Pancreas (tissue), 10 donors: ENCODE data around the gene NTN1. TPM values are rescaled to one million over a fixed set of nuclear protein-coding genes. Genes with fewer than 3 reads are reported as not detected.

ENCODE experiments used
- ATAC-seq, 4 donors: fragments of 200-7000 bp; cut with Tn5 transposase; one replicate each; pipeline versions ENCODE4 v1.8.0 to v1.9.1; 2020; ENCODE audit warnings: mild to moderate bottlenecking in 4 of 4, moderate library complexity in 4 of 4
- DNase-seq, 6 donors: peaks; one replicate each; pipeline ENCODE4 v3.0.0-alpha.2; 2020
- FAIRE-seq: peaks from 2 replicates; lab custom pipeline; 2012; peaks lifted over from hg19 to GRCh38; lab: Jason Lieb, UNC
- H3K27ac ChIP-seq, 4 donors: fragments of 200-600 bp; sonication (generic); 1 replicate in 3 of 4; 2 replicates in 1 of 4; pipeline versions ENCODE4 v1.5.0 to v1.8.0; 2020
- H3K27me3 ChIP-seq, 4 donors: fragments of 200-600 bp; one replicate each; pipeline ENCODE4 v1.8.0; 2021
- H3K36me3 ChIP-seq, 3 donors: fragments of 200-600 bp; sonication (generic) in 1 of 3; one replicate each; pipeline versions ENCODE4 v1.5.0 to v1.8.0; 2020 to 2021
- H3K4me1 ChIP-seq, 3 donors: fragments of 200-600 bp; one replicate each; pipeline ENCODE4 v1.8.0; 2021
- H3K4me3 ChIP-seq, 4 donors: fragments of 200-600 bp; sonication (generic) in 2 of 4; one replicate each; pipeline versions ENCODE4 v1.5.0 to v1.8.0; 2020 to 2021
- H3K9me3 ChIP-seq, 4 donors: fragments of 200-600 bp; one replicate each; pipeline ENCODE4 v1.8.0; 2021
- WGBS, 2 donors: extraction: QIAGEN DNeasy Blood & Tissue Kit; methylation state at CpG; one replicate each; pipeline ENCODE4 v1.1.7; 2013; 5-methylcytosine and 5-hydroxymethylcytosine counted together
- intact Hi-C, 3 donors: fragments of 100-400 bp; cut with DNase I; formaldehyde crosslinking; loops; one replicate each; pipeline versions ENCODE4 v1.11.1 to v1.14.2; 2022
- polyA plus RNA-seq, 2 donors: library from polyadenylated mRNA; stranded (reverse); fragments of 200-250 nt; gene quantifications; one replicate each; pipeline ENCODE4 v1.2.3, GENCODE V29; 2013
- total RNA-seq, 6 donors: library from RNA; stranded (reverse); fragmentation: NEBNext Ultra II Directional in 4 of 6; extraction: Animal tissue kit (Norgen Biotek cat#: 25700) in 4 of 6; gene quantifications; one replicate each; pipeline versions ENCODE4 v1.2.1 to v1.2.4, GENCODE V29; 2021 to 2023
- TF ChIP-seq, protein P1 (sequence below), 4 donors: fragments of 200-600 bp; sonication (generic) in 3 of 4; IDR thresholded peaks; one replicate each; pipeline versions ENCODE4 v1.5.0 to v1.8.0; 2021; ENCODE audit warnings: antibody characterized with exemption in 4 of 4
- donor health status: healthy with polysubstance abuse.
- donor health status: DM: no; HTN: no; CAD: no; lungs with moderate emphysema.
- donor health status: DM: no; HTN: no; CAD: no.
- donor health status: control.
- donor health status: control.
- donor health status: Bipolar disorder and iron deficiency.
- donor health status: DM: yes; HTN: yes; CAD: no.
- donor health status: DM: no; HTN: no; CAD: no.
- donor health status: DM: no; HTN: no; CAD: no.
- donor health status: DM: yes; HTN: yes; CAD: no.

The NTN1 gene
- total and polyA plus RNA-seq, 8 donors, result 1.8 to 4.3 (median 2.5) TPM

DNA sequence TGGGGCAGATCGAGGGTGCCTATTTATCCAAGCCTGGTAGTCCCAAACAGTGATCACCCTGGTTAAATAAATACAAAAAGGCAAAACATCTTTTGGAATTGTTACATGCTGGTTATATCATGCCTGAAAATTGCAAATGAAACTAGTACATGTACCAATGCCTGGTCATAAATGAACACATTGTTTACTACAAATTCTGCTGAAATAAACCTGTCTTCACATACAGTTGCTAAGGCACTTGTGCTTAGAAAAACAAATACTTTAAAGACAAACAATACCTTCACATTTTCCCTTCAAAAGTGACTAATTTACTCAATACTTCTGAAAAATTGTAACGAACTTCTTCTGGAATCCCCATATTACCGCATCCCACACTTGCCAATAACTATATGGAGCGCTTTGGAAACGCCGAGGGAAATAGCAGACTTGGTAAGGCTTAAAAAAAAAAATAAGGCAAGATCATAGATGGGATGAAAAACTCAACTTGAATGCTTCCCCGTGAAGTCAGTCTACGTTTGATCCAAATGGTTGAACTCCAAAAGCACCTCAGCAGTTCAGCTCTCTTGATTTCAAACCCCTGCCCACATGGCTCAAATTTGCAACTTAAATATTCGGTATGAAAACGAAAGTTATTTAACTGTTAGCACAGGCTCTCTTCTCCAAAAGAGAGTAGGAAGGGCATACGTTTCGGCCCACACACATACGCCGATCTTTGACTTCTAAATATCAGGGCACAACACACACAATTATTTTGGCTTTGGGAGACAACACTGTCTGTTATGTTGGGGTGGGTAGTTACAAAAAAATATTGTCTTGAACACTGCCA lies 264.5 kb downstream of the NTN1 start:
- intact Hi-C loops, result no loop called here
- ATAC-seq, result no peak
- H3K4me3 ChIP-seq, result no peak overlapping the region
- no peak for DNase-seq
- H3K27ac ChIP-seq, result no peak overlapping the region
- 90 to 91% methylated on average over 14 of the region's 14 CpGs for WGBS, 2 donors
- no peaks in the 10 kb centered on the region for H3K9me3 ChIP-seq
- H3K4me1 ChIP-seq, result no peaks in the 10 kb centered on the region
- no peak for FAIRE-seq
- H3K27me3 ChIP-seq, result no peaks in the 10 kb centered on the region
- H3K36me3 ChIP-seq, result no peaks in the 10 kb centered on the region
- TF ChIP-seq, protein P1, sequence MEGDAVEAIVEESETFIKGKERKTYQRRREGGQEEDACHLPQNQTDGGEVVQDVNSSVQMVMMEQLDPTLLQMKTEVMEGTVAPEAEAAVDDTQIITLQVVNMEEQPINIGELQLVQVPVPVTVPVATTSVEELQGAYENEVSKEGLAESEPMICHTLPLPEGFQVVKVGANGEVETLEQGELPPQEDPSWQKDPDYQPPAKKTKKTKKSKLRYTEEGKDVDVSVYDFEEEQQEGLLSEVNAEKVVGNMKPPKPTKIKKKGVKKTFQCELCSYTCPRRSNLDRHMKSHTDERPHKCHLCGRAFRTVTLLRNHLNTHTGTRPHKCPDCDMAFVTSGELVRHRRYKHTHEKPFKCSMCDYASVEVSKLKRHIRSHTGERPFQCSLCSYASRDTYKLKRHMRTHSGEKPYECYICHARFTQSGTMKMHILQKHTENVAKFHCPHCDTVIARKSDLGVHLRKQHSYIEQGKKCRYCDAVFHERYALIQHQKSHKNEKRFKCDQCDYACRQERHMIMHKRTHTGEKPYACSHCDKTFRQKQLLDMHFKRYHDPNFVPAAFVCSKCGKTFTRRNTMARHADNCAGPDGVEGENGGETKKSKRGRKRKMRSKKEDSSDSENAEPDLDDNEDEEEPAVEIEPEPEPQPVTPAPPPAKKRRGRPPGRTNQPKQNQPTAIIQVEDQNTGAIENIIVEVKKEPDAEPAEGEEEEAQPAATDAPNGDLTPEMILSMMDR (IDR thresholded peaks at IDR 0.05), result no peak

DNA sequence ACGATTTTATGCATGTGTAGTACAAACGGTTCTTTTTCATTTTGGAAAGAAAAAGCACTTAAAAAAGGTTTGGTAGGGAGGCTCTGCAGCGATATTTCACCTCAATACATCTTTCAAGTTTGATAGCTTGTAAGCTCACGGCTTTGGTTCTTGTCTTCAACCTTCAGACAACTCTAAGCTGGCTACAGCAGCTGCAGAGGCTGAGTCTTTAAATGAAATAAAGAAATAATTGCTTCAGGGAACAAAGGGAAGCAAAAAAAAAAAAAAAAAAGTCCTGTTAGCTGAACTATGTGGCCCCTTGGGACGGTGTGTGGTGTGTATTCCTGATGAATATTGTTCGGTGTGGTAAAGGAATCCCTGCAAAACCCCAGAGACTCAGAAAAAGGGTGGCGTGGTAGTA lies 265.1 kb downstream of the NTN1 start:
- Histone ChIP-seq H3K27ac (no peak overlapping the region), H3K4me3 (no peak overlapping the region), H3K36me3 (no peaks in the 10 kb centered on the region), H3K4me1 (no peaks in the 10 kb centered on the region), H3K27me3 (no peaks in the 10 kb centered on the region), H3K9me3 (no peaks in the 10 kb centered on the region)
- FAIRE-seq, result no peak
- ATAC-seq, result no peak
- no peak for DNase-seq
- intact Hi-C loops, result no loop called here
- TF ChIP-seq, protein P1 (IDR thresholded peaks at IDR 0.05), result no peak
- 89 to 91% methylated on average over 7 of the region's 7 CpGs for WGBS, 2 donors

DNA sequence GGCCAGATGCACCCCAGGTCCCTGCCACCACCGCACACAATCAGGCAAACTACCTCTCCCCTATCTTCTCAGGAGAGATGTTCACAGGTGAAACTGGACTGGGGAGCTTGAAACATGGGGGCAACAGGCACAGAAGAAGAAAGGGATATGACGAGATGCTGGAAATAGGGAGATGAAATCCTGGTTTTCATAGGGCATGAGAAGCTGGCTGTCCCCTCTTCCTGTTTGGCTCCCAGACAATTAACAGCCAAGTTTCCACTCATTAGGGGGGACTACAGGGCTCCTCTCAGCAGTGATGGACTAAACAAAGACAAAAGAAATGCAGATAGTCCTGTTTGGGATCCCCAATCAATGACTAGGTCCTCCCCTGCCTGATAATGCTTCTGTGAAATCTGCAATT lies 266.0 kb downstream of the NTN1 start:
- DNase-seq, result no peak
- Histone ChIP-seq H3K4me3 (no peak overlapping the region), H3K4me1 (no peaks in the 10 kb centered on the region), H3K27ac (no peak overlapping the region), H3K27me3 (no peaks in the 10 kb centered on the region), H3K9me3 (no peaks in the 10 kb centered on the region), H3K36me3 (no peaks in the 10 kb centered on the region)
- TF ChIP-seq, protein P1 (IDR thresholded peaks at IDR 0.05), result no peak
- intact Hi-C loops, result no loop called here
- ATAC-seq, result no peak
- 88 to 95% methylated on average over 2 of the region's 2 CpGs for WGBS, 2 donors
- no peak for FAIRE-seq

DNA sequence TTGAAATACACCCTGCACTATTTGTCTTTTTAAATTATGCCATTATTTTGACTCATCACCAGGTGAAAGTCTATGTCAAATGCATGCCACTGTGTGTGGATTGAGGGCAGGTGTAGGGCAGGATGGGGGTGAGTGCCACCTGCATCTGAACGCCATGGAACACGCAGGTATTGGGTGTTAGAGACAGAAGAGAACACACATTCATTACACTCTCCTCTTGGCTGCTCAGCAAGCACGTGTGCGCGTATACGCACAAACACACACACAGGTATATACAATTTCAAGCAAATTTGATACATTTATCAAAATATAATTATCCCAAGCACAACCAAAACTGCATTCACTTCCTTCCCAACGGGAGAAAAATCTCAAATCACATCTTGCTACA lies 268.9 kb downstream of the NTN1 start:
- intact Hi-C loops, result loop anchor here in 1 of 3 donors (5.0 kb wide), 1 partner anchor 293 kb away; no protein-coding TSS in a partner anchor
- no peaks in the 10 kb centered on the region for H3K36me3 ChIP-seq
- no peak overlapping the region for H3K27ac ChIP-seq
- TF ChIP-seq, protein P1 (IDR thresholded peaks at IDR 0.05), result no peak
- H3K4me1 ChIP-seq, result no peaks in the 10 kb centered on the region
- no peak for FAIRE-seq
- DNase-seq, result no peak
- no peak overlapping the region for H3K4me3 ChIP-seq
- no peaks in the 10 kb centered on the region for H3K9me3 ChIP-seq
- 86 to 89% methylated on average over 7 of the region's 7 CpGs for WGBS, 2 donors
- H3K27me3 ChIP-seq, result no peaks in the 10 kb centered on the region
- ATAC-seq, result no peak
